ENCODE measurements around the gene PRPF4. TPM values are rescaled to one million over a fixed set of nuclear protein-coding genes. Genes with fewer than 3 reads are reported as not detected.

PRPF4 gene
- total RNA-seq, 1 experiment from 2014 or later: 38.6 TPM

GRCh38 chr9:113337714-113338113 is 62.3 kb downstream of the PRPF4 start:
- ChIA-PET CTCF (no interaction called here), POLR2A (no interaction called here)
- H3K4me1 ChIP-seq: no peaks in the 10 kb centered on the region
- Mint-ChIP-seq H3K4me1 (ENCODE audit: low read depth, unreplicated experiment) (peaks cover 9% of the 10 kb centered on the region), H3K27me3 (ENCODE audit: insufficient read depth, unreplicated experiment) (no peaks in the 10 kb centered on the region), H3K9me3 (ENCODE audit: unreplicated experiment) (no peaks in the 10 kb centered on the region), H3K36me3 (ENCODE audit: insufficient read depth, unreplicated experiment) (no peaks in the 10 kb centered on the region), H3K27ac (ENCODE audit: unreplicated experiment) (no peak overlapping the region), H3K4me3 (ENCODE audit: unreplicated experiment) (no peak overlapping the region)
- TF ChIP-seq CTCF (IDR thresholded peaks at IDR 0.05; ENCODE audit: insufficient read depth in 1 of 2, low read depth in 1 of 2, low read length in 1 of 2, severe bottlenecking in 1 of 2, unreplicated experiment in 1 of 2): no peak
- H3K36me3 ChIP-seq (ENCODE audit: control insufficient read depth, insufficient read depth, low read length): no peaks in the 10 kb centered on the region
- DNase-seq: no peak
- H3K27me3 ChIP-seq (replicated peaks; ENCODE audit: control insufficient read depth, insufficient read depth, low read length): no peaks in the 10 kb centered on the region
- intact Hi-C loops (cut with micrococcal nuclease; ENCODE audit: unreplicated experiment): no loop called here
- no peak overlapping the region for H3K4me3 ChIP-seq (ENCODE audit: low read depth, low read length)
- no TSS peak for BruUV-seq (replicated peaks)
- H3K9me3 ChIP-seq: no peaks in the 10 kb centered on the region

- H3K4me3 Mint-ChIP-seq (ENCODE audit: unreplicated experiment): peak within 1 kb of the TSS; percentile 74
- POLR2A ChIA-PET: interaction anchor here (0.7 to 1.5 kb wide), 5 partner anchors 9 to 70 kb away, joined by 3 to 10 read pairs (median 4); partner anchors contain the start of genes BSPRY, C9orf43, CDC26 and POLE3
- no peaks in the 10 kb centered on the region for H3K9me3 Mint-ChIP-seq (ENCODE audit: unreplicated experiment)
- H3K36me3 ChIP-seq (ENCODE audit: control insufficient read depth, insufficient read depth, low read length): no peaks in the 10 kb centered on the region
- intact Hi-C loops (cut with micrococcal nuclease; ENCODE audit: unreplicated experiment): loop anchor here (1.0 to 2.0 kb wide), 3 partner anchors 9 to 65 kb away; partner anchors contain the start of genes BSPRY, CDC26 and PRPF4
- BruUV-seq (replicated peaks): no TSS peak
- CTCF ChIA-PET: interaction anchor here (0.7 to 1.6 kb wide), 6 partner anchors 9 to 318 kb away, joined by 3 to 4 read pairs (median 3); partner anchors contain the start of genes ALAD, BSPRY and CDC26
- no peaks in the 10 kb centered on the region for H3K9me3 ChIP-seq
- H3K4me1 ChIP-seq: no peaks in the 10 kb centered on the region
- peak; percentile 88 to 91 for DNase-seq
- no peaks in the 10 kb centered on the region for H3K27me3 ChIP-seq (replicated peaks; ENCODE audit: control insufficient read depth, insufficient read depth, low read length)
- peak within 1 kb of the TSS; percentile 85 for H3K27ac Mint-ChIP-seq (ENCODE audit: unreplicated experiment)
- no peaks in the 10 kb centered on the region for H3K27me3 Mint-ChIP-seq (ENCODE audit: insufficient read depth, unreplicated experiment)
- peak within 1 kb of the TSS; percentile 75 for H3K4me3 ChIP-seq (ENCODE audit: low read depth, low read length)
- no peaks in the 10 kb centered on the region for H3K36me3 Mint-ChIP-seq (ENCODE audit: insufficient read depth, unreplicated experiment)
- TF ChIP-seq CTCF (IDR thresholded peaks at IDR 0.05; ENCODE audit: insufficient read depth in 1 of 2, low read depth in 1 of 2, low read length in 1 of 2, severe bottlenecking in 1 of 2, unreplicated experiment in 1 of 2): no peak
- peaks cover 9% of the 10 kb centered on the region for H3K4me1 Mint-ChIP-seq (ENCODE audit: low read depth, unreplicated experiment)
These were observed 64.7 kb downstream of the PRPF4 start, which contains the start of gene WDR31 for GRCh38 chr9:113340011-113340699. Gene WDR31, minus strand, starts transcription at chr9:113340275. Its CDS starts 8,253 bp downstream, at chr9:113332022.

- no TSS peak for BruUV-seq (replicated peaks)
- no peaks in the 10 kb centered on the region for H3K27me3 ChIP-seq (replicated peaks; ENCODE audit: control insufficient read depth, insufficient read depth, low read length)
- H3K4me1 ChIP-seq: no peaks in the 10 kb centered on the region
- intact Hi-C loops (cut with micrococcal nuclease; ENCODE audit: unreplicated experiment): loop anchor here (2.0 kb wide), 2 partner anchors 33 to 67 kb away; partner anchors contain the start of genes CDC26 and PRPF4
- POLR2A ChIA-PET: interaction anchor here (0.6 kb wide), 1 partner anchor 591 kb away, joined by 3 read pairs; no protein-coding TSS in a partner anchor
- H3K9me3 Mint-ChIP-seq (ENCODE audit: unreplicated experiment): no peaks in the 10 kb centered on the region
- H3K27me3 Mint-ChIP-seq (ENCODE audit: insufficient read depth, unreplicated experiment): no peaks in the 10 kb centered on the region
- H3K9me3 ChIP-seq: no peaks in the 10 kb centered on the region
- no peak overlapping the region for H3K4me3 ChIP-seq (ENCODE audit: low read depth, low read length)
- no peak overlapping the region for H3K27ac Mint-ChIP-seq (ENCODE audit: unreplicated experiment)
- H3K4me3 Mint-ChIP-seq (ENCODE audit: unreplicated experiment): peak overlapping the region; percentile 0
- H3K4me1 Mint-ChIP-seq (ENCODE audit: low read depth, unreplicated experiment): peaks cover 9% of the 10 kb centered on the region
- no peak for TF ChIP-seq CTCF (IDR thresholded peaks at IDR 0.05; ENCODE audit: insufficient read depth in 1 of 2, low read depth in 1 of 2, low read length in 1 of 2, severe bottlenecking in 1 of 2, unreplicated experiment in 1 of 2)
- CTCF ChIA-PET: no interaction called here
- no peak for DNase-seq
- H3K36me3 Mint-ChIP-seq (ENCODE audit: insufficient read depth, unreplicated experiment): no peaks in the 10 kb centered on the region
- no peaks in the 10 kb centered on the region for H3K36me3 ChIP-seq (ENCODE audit: control insufficient read depth, insufficient read depth, low read length)
These were observed 66.4 kb downstream of the PRPF4 start for GRCh38 chr9:113341712-113342410.

Data from Caco-2 (cell line).